SU-DHL-6 (cell line): ENCODE measurements around the gene CERT1.

Experiments used
- H2AFZ ChIP-seq: fragments of 200-600 bp; sonication (generic); 2 replicates; pipeline ENCODE4 v1.6.1; 2014; ENCODE audit warnings: low read depth, mild to moderate bottlenecking, moderate library complexity, mixed read lengths, antibody characterized with exemption, low read length; ENCODE audit not compliant: severe bottlenecking
- H3F3A ChIP-seq: fragments of 200-600 bp; shearing (Covaris generic); 2 replicates; pipeline ENCODE4 v1.6.0; 2016; ENCODE audit warnings: antibody characterized with exemption, mild to moderate bottlenecking; ENCODE audit not compliant: insufficient read depth
- H3K27ac ChIP-seq: fragments of 200-600 bp; sonication (generic); 2 replicates; pipeline ENCODE4 v1.5.1; 2016; ENCODE audit warnings: low read depth, mild to moderate bottlenecking, low read length, moderate library complexity, mixed read lengths
- H3K27me3 ChIP-seq: fragments of 200-600 bp; sonication (generic), shearing (Covaris generic); 2 replicates; pipeline ENCODE4 v1.6.0; 2014; ENCODE audit warnings: mild to moderate bottlenecking, low read length
- H3K36me3 ChIP-seq: fragments of 200-600 bp; sonication (generic); 2 replicates; pipeline ENCODE4 v1.6.1; 2014; ENCODE audit warnings: mild to moderate bottlenecking, low read length, mixed read lengths
- H3K4me2 ChIP-seq: fragments of 300-600, 200-600 bp; shearing (Covaris generic), sonication (generic); 2 replicates; pipeline ENCODE4 v1.6.0; 2014; ENCODE audit warnings: low read length, low read depth, mild to moderate bottlenecking; ENCODE audit not compliant: poor library complexity, severe bottlenecking
- H3K4me3 ChIP-seq: fragments of 200-600 bp; sonication (generic); 2 replicates; pipeline ENCODE4 v1.5.1; 2014; ENCODE audit warnings: antibody characterized with exemption, low read length, mild to moderate bottlenecking, mixed read lengths; ENCODE audit not compliant: insufficient read depth, poor library complexity, severe bottlenecking
- H3K79me2 ChIP-seq: fragments of 200-600 bp; sonication (generic); 2 replicates; pipeline ENCODE4 v1.6.1; 2014; ENCODE audit warnings: mild to moderate bottlenecking, low read length, moderate library complexity; ENCODE audit not compliant: insufficient read depth
- H3K9ac ChIP-seq: fragments of 200-600 bp; sonication (generic); 2 replicates; pipeline ENCODE4 v1.7.0; 2014; ENCODE audit warnings: mild to moderate bottlenecking, low read length
- H3K9me2 ChIP-seq: fragments of 200-600 bp; sonication (generic); replicated peaks from 2 replicates; pipeline ENCODE4 v1.6.1; 2014; ENCODE audit warnings: low read length; ENCODE audit not compliant: insufficient read depth
- H3K9me3 ChIP-seq: fragments of 200-600 bp; sonication (generic); 2 replicates; pipeline ENCODE4 v1.6.1; 2014; ENCODE audit warnings: low read length, mixed read lengths; ENCODE audit not compliant: insufficient read depth
- H4K20me1 ChIP-seq: fragments of 200-600 bp; sonication (generic); 2 replicates; pipeline ENCODE4 v1.6.1; 2014; ENCODE audit warnings: low read depth, mild to moderate bottlenecking, antibody characterized with exemption, low read length, moderate library complexity, mixed read lengths
- CTCF ChIP-seq: fragments of 200-600 bp; sonication (generic); IDR thresholded peaks from one replicate; pipeline ENCODE4 v1.5.1; 2017; ENCODE audit warnings: antibody characterized with exemption, mild to moderate bottlenecking, low read length, moderate library complexity; ENCODE audit not compliant: insufficient read depth, poor library complexity, severe bottlenecking
- EZH2phosphoT487 ChIP-seq: fragments of 200-600 bp; sonication (generic), shearing (Covaris generic); conservative IDR thresholded peaks from 2 replicates; pipeline ENCODE4 v1.6.1; 2018; ENCODE audit warnings: mild to moderate bottlenecking, antibody characterized with exemption, low read length, moderate library complexity, mixed read lengths

Gene CERT1

GRCh38 chr5:75546830-75547229 lies 35.4 kb upstream of the CERT1 start:
- TF ChIP-seq EZH2phosphoT487 = no peak
- no peak for TF ChIP-seq CTCF
- H3K4me3 ChIP-seq = no peak overlapping the region
- no peaks in the 10 kb centered on the region for H4K20me1 ChIP-seq
- no peak overlapping the region for H3K27ac ChIP-seq
- peaks cover 26% of the 10 kb centered on the region for H3K79me2 ChIP-seq
- H3F3A ChIP-seq = no peaks in the 10 kb centered on the region
- no peaks in the 10 kb centered on the region for H3K9me3 ChIP-seq
- no peaks in the 10 kb centered on the region for H3K27me3 ChIP-seq
- no peak overlapping the region for H3K9ac ChIP-seq
- no peaks in the 10 kb centered on the region for H3K9me2 ChIP-seq
- H2AFZ ChIP-seq = no peak overlapping the region
- H3K4me2 ChIP-seq = no peak overlapping the region
- peaks cover 4% of the 10 kb centered on the region; the same call in 1 of the 2 replicates for H3K36me3 ChIP-seq

GRCh38 chr5:75545131-75545530 lies 33.7 kb upstream of the CERT1 start:
- Histone ChIP-seq H3K9me3 (no peaks in the 10 kb centered on the region), H3K4me3 (no peak overlapping the region), H4K20me1 (no peaks in the 10 kb centered on the region), H3K79me2 (peaks cover 34% of the 10 kb centered on the region), H3K27me3 (no peaks in the 10 kb centered on the region), H3K27ac (no peak overlapping the region), H3K9me2 (no peaks in the 10 kb centered on the region), H3F3A (no peaks in the 10 kb centered on the region), H2AFZ (no peak overlapping the region), H3K9ac (no peak overlapping the region), H3K4me2 (no peak overlapping the region), H3K36me3 (peaks cover 4% of the 10 kb centered on the region; the same call in 1 of the 2 replicates)
- TF ChIP-seq CTCF = no peak
- no peak for TF ChIP-seq EZH2phosphoT487

- peaks cover 46% of the 10 kb centered on the region for H3K79me2 ChIP-seq
- H3K27ac ChIP-seq = no peak overlapping the region
- no peaks in the 10 kb centered on the region for H3K36me3 ChIP-seq
Measured at GRCh38 chr5:75538211-75538610, 26.8 kb upstream of the CERT1 start.

More at GRCh38 chr5:75538211-75538610, 26.8 kb upstream of the CERT1 start:
- Histone ChIP-seq H3K9ac (no peak overlapping the region), H3F3A (no peaks in the 10 kb centered on the region), H3K27me3 (no peaks in the 10 kb centered on the region), H3K4me3 (no peak overlapping the region), H4K20me1 (no peaks in the 10 kb centered on the region), H3K9me2 (no peaks in the 10 kb centered on the region), H3K9me3 (no peaks in the 10 kb centered on the region), H3K4me2 (no peak overlapping the region), H2AFZ (no peak overlapping the region)
- no peak for TF ChIP-seq CTCF
- no peak for TF ChIP-seq EZH2phosphoT487
